ENCODE results near the gene INTS3. TPM values are rescaled to one million over a fixed set of nuclear protein-coding genes. Genes with fewer than 3 reads are reported as not detected.

Gene INTS3
- total RNA-seq, 2 experiments from 2014 or later = 53.7 to 54.5 TPM

GRCh38 chr1:153783233-153784190, 55.7 kb downstream of the INTS3 start:
- POLR2A ChIA-PET = interaction anchor here (0.7 to 1.3 kb wide), 11 partner anchors 8 to 457 kb away, joined by 3 to 6 read pairs (median 4); partner anchors contain the start of genes CREB3L4, DENND4B, JTB and RAB13
- peak overlapping the region; percentile 97 for H3K27ac Mint-ChIP-seq
- ATAC-seq (peak; percentile 97), DNase-seq (peak; percentile 94)
- H3K36me3 Mint-ChIP-seq (ENCODE audit: low read depth) = peaks cover 14% of the 10 kb centered on the region
- H3K9me3 Mint-ChIP-seq (ENCODE audit: insufficient read depth) = peaks cover 3% of the 10 kb centered on the region
- peaks cover 6% of the 10 kb centered on the region for H3K27me3 Mint-ChIP-seq (ENCODE audit: low read depth)
- CTCF ChIA-PET = interaction anchor here (0.7 to 1.9 kb wide), 6 partner anchors 13 to 203 kb away, joined by 3 to 8 read pairs (median 4); partner anchors contain the start of gene JTB
- H3K4me1 Mint-ChIP-seq (ENCODE audit: low read depth) = peaks cover 26% of the 10 kb centered on the region
- peak overlapping the region; percentile 88 for H3K4me3 Mint-ChIP-seq

DNA sequence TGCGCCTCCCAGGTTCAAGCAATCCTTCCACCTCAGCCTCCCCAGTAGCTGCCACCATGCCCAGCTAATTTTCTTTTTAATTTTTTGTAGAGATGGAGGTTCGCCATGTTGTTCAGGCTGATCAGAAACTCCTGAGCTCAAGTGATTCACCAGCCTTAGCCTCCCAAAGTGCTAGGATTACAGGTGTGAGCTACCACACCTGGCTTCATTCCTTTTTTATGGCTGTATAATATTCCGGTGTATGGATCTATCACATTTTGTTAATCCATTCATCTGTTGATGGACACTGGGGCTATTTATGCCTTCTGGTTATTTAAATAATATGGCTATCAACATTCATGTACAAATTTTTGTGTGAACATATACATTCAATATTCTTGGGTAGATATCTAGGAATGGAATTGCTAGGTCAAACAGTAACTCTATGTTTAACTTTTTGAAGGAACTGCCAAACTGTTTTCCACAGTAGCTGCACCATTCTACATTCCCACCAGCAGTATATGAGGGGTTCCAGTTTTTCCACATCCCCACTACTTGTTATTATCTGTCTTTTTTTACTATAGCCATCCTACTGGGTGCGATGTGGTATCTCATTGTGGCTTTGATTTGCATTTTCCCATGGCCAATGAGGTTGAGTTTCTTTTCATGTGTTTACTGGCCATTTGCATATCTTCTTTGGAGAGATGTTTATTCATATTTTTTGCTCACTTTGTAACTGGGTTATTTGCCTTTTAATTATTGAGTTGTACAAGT, 58.4 kb downstream of the INTS3 start:
- H3K27ac Mint-ChIP-seq = no peak overlapping the region
- no peak overlapping the region for H3K4me3 Mint-ChIP-seq
- H3K9me3 Mint-ChIP-seq (ENCODE audit: insufficient read depth) = peaks cover 3% of the 10 kb centered on the region
- peaks cover 46% of the 10 kb centered on the region for H3K4me1 Mint-ChIP-seq (ENCODE audit: low read depth)
- H3K27me3 Mint-ChIP-seq (ENCODE audit: low read depth) = peaks cover 6% of the 10 kb centered on the region
- DNase-seq (no peak), ATAC-seq (no peak)
- ChIA-PET CTCF (interaction anchor here (1.0 kb wide), 1 partner anchor 201 kb away, joined by 3 read pairs; no protein-coding TSS in a partner anchor), POLR2A (no interaction called here)
- no peaks in the 10 kb centered on the region for H3K36me3 Mint-ChIP-seq (ENCODE audit: low read depth)

DNA sequence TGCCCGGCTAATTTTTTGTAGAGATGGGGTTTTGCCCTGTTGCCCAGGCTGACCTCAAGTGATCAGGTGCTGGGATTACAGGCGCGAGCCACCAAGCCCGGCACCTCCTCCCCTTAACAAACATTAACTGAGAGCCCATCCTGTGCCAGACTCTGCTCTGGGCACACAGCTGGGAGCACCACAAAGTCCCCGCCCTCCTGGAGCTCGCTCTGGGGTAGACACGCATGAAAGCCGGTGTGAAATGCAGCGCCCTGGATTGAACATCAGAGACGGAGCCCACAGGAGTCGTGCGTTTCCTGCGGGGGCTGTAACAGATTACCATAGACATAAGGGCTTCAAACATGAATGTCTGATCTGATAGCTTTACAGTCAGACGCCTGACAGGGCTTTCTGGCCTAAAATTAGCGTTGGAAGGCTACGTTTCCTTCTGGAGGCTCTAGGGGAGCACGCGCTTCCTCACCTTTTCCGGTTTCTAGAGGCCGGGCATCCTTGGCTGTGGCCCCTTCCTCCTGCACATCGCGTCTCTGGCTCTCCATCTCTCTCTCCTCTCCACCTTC, 61.7 kb downstream of the INTS3 start:
- peak overlapping the region; percentile 80 for H3K27ac Mint-ChIP-seq
- ChIA-PET POLR2A (interaction anchor here (0.6 to 1.3 kb wide), 8 partner anchors 14 to 201 kb away, joined by 3 to 5 read pairs (median 4); partner anchors contain the start of genes CREB3L4, JTB and RPS27), CTCF (interaction anchor here (1.0 to 4.8 kb wide), 2 partner anchors 13 to 198 kb away, joined by 3 to 28 read pairs; partner anchors contain the start of gene RAB13)
- peaks cover 3% of the 10 kb centered on the region for H3K9me3 Mint-ChIP-seq (ENCODE audit: insufficient read depth)
- H3K4me3 Mint-ChIP-seq = peak overlapping the region; percentile 29
- DNase-seq = no peak
- H3K27me3 Mint-ChIP-seq (ENCODE audit: low read depth) = peaks cover 6% of the 10 kb centered on the region
- H3K36me3 Mint-ChIP-seq (ENCODE audit: low read depth) = no peaks in the 10 kb centered on the region
- peak; percentile 40 for ATAC-seq
- H3K4me1 Mint-ChIP-seq (ENCODE audit: low read depth) = peaks cover 60% of the 10 kb centered on the region

DNA sequence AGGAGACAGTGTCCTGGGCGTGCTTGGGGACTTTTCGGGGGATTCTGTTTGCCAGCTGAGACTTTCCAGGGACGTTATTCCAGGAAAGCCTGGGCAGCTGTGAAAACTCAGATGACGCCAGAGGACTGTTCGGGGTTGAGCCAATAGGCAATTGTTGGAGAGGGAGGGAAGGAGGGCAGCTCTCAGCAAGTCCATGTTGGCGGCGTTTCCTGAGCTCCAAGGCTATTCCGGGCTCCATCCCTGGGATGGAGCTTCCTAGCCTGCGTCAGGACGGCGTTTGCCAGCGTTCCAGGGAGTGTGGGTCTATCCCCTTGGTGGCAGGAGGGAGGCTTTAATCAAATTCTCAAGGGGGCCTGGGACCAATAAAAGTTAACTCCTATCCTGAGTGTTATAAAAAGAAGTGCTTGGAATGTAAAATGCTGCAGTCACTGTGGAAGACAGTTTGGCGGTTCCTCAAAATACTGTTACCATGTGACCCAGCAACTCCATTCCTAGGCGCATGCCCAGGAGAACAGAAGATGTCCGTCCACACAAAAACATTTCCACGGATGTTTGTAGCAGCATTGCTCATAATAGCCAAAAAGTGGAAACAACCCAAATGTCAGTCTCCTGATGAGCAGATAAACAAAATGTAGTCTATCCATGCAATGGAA, 62.6 kb downstream of the INTS3 start:
- H3K4me1 Mint-ChIP-seq (ENCODE audit: low read depth) = peaks cover 64% of the 10 kb centered on the region
- ATAC-seq = no peak
- DNase-seq = no peak
- H3K9me3 Mint-ChIP-seq (ENCODE audit: insufficient read depth) = peaks cover 3% of the 10 kb centered on the region
- POLR2A ChIA-PET = interaction anchor here (0.5 to 1.1 kb wide), 6 partner anchors 133 to 200 kb away, joined by 3 to 5 read pairs (median 3); partner anchors contain the start of genes CREB3L4, JTB and RPS27
- peak overlapping the region; percentile 80 for H3K27ac Mint-ChIP-seq
- peaks cover 6% of the 10 kb centered on the region for H3K27me3 Mint-ChIP-seq (ENCODE audit: low read depth)
- peak overlapping the region; percentile 29 for H3K4me3 Mint-ChIP-seq
- CTCF ChIA-PET = interaction anchor here (1.0 to 4.8 kb wide), 4 partner anchors 14 to 279 kb away, joined by 3 to 28 read pairs (median 5); partner anchors contain the start of genes DENND4B and RAB13
- H3K36me3 Mint-ChIP-seq (ENCODE audit: low read depth) = no peaks in the 10 kb centered on the region

GRCh38 chr1:153790966-153791647, 63.3 kb downstream of the INTS3 start:
- peak overlapping the region; percentile 80 for H3K27ac Mint-ChIP-seq
- ATAC-seq (peak; percentile 88), DNase-seq (peak; percentile 69)
- peaks cover 70% of the 10 kb centered on the region for H3K4me1 Mint-ChIP-seq (ENCODE audit: low read depth)
- no peaks in the 10 kb centered on the region for H3K36me3 Mint-ChIP-seq (ENCODE audit: low read depth)
- H3K4me3 Mint-ChIP-seq = peak overlapping the region; percentile 29
- ChIA-PET POLR2A (interaction anchor here (0.6 to 0.8 kb wide), 4 partner anchors 10 to 181 kb away, joined by 3 read pairs; no protein-coding TSS in a partner anchor), CTCF (interaction anchor here (1.0 to 4.8 kb wide), 6 partner anchors 14 to 280 kb away, joined by 3 to 28 read pairs (median 5); partner anchors contain the start of genes DENND4B and RAB13)
- peaks cover 6% of the 10 kb centered on the region for H3K27me3 Mint-ChIP-seq (ENCODE audit: low read depth)
- H3K9me3 Mint-ChIP-seq (ENCODE audit: insufficient read depth) = peaks cover 3% of the 10 kb centered on the region

GRCh38 chr1:153791648-153792253, 63.9 kb downstream of the INTS3 start:
- DNase-seq (no peak), ATAC-seq (no peak)
- peak overlapping the region; percentile 17 for H3K4me3 Mint-ChIP-seq
- POLR2A ChIA-PET = interaction anchor here (0.6 to 1.2 kb wide), 7 partner anchors 10 to 199 kb away, joined by 3 to 4 read pairs (median 3); partner anchors contain the start of genes CHTOP, RAB13 and RPS27
- peak overlapping the region; percentile 80 for H3K27ac Mint-ChIP-seq
- H3K27me3 Mint-ChIP-seq (ENCODE audit: low read depth) = peaks cover 6% of the 10 kb centered on the region
- CTCF ChIA-PET = interaction anchor here (1.0 to 4.8 kb wide), 6 partner anchors 13 to 281 kb away, joined by 3 to 28 read pairs (median 5); partner anchors contain the start of genes DENND4B and RAB13
- no peaks in the 10 kb centered on the region for H3K9me3 Mint-ChIP-seq (ENCODE audit: insufficient read depth)
- peaks cover 75% of the 10 kb centered on the region for H3K4me1 Mint-ChIP-seq (ENCODE audit: low read depth)
- H3K36me3 Mint-ChIP-seq (ENCODE audit: low read depth) = no peaks in the 10 kb centered on the region

GRCh38 chr1:153792631-153793041, 64.8 kb downstream of the INTS3 start:
- CTCF ChIA-PET = interaction anchor here (0.8 to 4.8 kb wide), 4 partner anchors 12 to 195 kb away, joined by 3 to 28 read pairs (median 6); partner anchors contain the start of gene RAB13
- no peak for DNase-seq
- Mint-ChIP-seq H3K36me3 (ENCODE audit: low read depth) (no peaks in the 10 kb centered on the region), H3K9me3 (ENCODE audit: insufficient read depth) (no peaks in the 10 kb centered on the region), H3K27ac (peak overlapping the region; percentile 62), H3K4me1 (ENCODE audit: low read depth) (peaks cover 82% of the 10 kb centered on the region), H3K4me3 (no peak overlapping the region), H3K27me3 (ENCODE audit: low read depth) (peaks cover 2% of the 10 kb centered on the region)
- no peak for ATAC-seq
- POLR2A ChIA-PET = interaction anchor here (0.9 to 1.2 kb wide), 5 partner anchors 9 to 194 kb away, joined by 3 to 5 read pairs (median 4); partner anchors contain the start of genes CHTOP, CREB3L4, DENND4B and RAB13

DNA sequence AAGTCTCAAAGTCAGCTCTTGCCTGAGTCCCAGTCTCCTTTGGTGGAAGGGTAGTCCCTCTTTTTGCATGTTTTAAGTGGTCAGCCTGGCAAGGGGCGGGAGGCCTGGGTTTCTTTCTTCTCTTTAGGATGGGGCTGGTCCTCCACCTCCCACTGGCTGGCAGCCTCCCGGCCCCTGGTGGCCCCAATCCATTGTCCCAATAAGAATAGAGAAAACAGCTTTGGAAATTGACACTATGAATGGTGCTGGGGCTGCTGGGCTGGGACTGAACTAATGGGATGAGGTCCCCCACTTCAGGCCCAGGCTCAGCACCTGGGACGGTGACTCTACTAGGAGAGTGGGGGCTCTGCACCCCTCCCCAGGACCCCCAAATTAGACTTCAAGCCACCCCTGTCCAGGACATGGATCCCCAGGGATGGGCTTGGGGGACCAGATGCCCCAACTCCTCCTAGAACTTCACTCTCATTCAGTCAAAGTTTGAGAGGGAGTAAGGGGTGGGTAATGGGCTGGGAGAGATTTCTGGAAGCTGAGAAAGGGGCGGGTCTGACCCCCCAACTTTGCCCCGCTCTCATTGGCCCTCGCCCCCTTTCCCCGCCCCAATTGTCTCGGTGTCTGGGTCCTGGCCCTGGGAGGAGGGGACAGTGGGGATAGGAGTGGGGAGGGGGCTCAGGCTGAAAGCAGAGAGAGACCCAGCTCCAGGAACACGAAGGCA, 65.6 kb downstream of the INTS3 start:
- peaks cover 86% of the 10 kb centered on the region for H3K4me1 Mint-ChIP-seq (ENCODE audit: low read depth)

GRCh38 chr1:153793973-153794615, 66.2 kb downstream of the INTS3 start:
- Mint-ChIP-seq H3K27me3 (ENCODE audit: low read depth) (no peaks in the 10 kb centered on the region), H3K36me3 (ENCODE audit: low read depth) (no peaks in the 10 kb centered on the region), H3K9me3 (ENCODE audit: insufficient read depth) (no peaks in the 10 kb centered on the region), H3K4me1 (ENCODE audit: low read depth) (peaks cover 81% of the 10 kb centered on the region), H3K4me3 (no peak overlapping the region), H3K27ac (peak overlapping the region; percentile 79)
- DNase-seq (no peak), ATAC-seq (no peak)
- POLR2A ChIA-PET = interaction anchor here (0.8 to 1.2 kb wide), 2 partner anchors 152 to 192 kb away, joined by 3 to 5 read pairs; partner anchors contain the start of genes DENND4B and RAB13
- CTCF ChIA-PET = interaction anchor here (0.9 to 4.8 kb wide), 3 partner anchors 11 to 193 kb away, joined by 3 to 28 read pairs (median 8); partner anchors contain the start of genes DENND4B and RAB13

More for the DNA sequence above, 65.6 kb downstream of the INTS3 start:
- Mint-ChIP-seq H3K27me3 (ENCODE audit: low read depth) (no peaks in the 10 kb centered on the region), H3K9me3 (ENCODE audit: insufficient read depth) (no peaks in the 10 kb centered on the region), H3K36me3 (ENCODE audit: low read depth) (no peaks in the 10 kb centered on the region), H3K27ac (peak overlapping the region; percentile 7), H3K4me3 (no peak overlapping the region)
- DNase-seq = no peak
- POLR2A ChIA-PET = interaction anchor here (0.8 to 1.2 kb wide), 4 partner anchors 10 to 193 kb away, joined by 3 to 5 read pairs (median 4); partner anchors contain the start of genes CREB3L4, DENND4B and RAB13
- ATAC-seq = no peak
- CTCF ChIA-PET = interaction anchor here (0.8 to 4.8 kb wide), 4 partner anchors 11 to 194 kb away, joined by 3 to 28 read pairs (median 6); partner anchors contain the start of genes DENND4B and RAB13
